ENCODE measurements around the gene ARHGEF35.
"Not testable (repeated sequence)": the region's sequence is repeated elsewhere in the genome, so short reads cannot be mapped to it uniquely, and the experiment has no call there.

DNA sequence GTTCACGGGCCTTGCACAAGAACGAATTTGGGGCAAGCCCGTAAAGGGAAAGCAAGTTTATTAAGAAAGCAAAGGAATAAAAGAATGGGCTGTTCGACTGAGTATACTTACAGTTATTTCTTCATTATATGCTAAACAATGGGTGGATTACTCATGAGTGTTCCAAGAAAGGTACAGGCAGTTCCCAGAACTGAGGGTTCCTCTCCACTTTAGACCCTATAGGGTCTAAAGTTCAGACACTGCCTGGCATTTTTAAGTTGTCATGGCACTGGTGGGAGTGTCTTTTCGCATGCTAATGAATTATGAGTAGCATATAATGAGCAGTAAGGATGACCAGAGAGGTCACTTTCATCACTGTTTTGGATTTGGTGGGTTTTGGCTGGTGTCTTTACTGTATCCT is 9.7 kb upstream of the ARHGEF35 start:
- not testable (repeated sequence) for TF ChIP-seq CTCF, POLR2A (IDR thresholded peaks at IDR 0.05)
